Erythroblast (primary cell): ENCODE data around the gene STMN3.

Source experiments
- GATA1 ChIP-seq: IDR thresholded peaks from 2 replicates; pipeline ENCODE4 v1.6.1; 2011; ENCODE audit warnings: low read depth, mild to moderate bottlenecking, control low read depth, low read length, moderate library complexity
- POLR2A ChIP-seq: IDR thresholded peaks from 2 replicates; pipeline ENCODE4 v1.6.1; 2011; ENCODE audit warnings: mild to moderate bottlenecking, low read length

DNA sequence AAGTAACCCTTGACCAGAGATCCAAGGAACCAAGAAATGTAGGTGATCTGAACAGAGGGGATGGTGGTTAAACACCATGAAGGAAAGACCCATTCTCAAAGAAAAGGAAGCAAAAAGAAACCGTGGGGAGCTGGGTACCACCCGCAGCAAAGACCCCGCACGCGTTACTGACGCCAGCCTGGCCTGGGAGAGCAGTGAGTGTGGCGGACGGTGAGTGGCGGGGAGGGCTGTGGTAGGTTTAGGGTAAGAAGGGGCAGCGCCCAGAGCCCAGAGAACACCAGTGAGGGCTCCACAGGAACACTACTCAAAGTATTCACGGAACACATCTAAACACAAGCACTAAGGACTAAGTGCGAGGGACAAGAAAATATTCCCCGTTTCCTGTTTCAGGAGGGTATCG, 30.5 kb downstream of the STMN3 start:
- TF ChIP-seq POLR2A, result no peak
- TF ChIP-seq GATA1, result no peak
